H9 (cell line): Measurements from ENCODE around the gene OGFOD3. TPM values are rescaled to one million over a fixed set of nuclear protein-coding genes. Genes with fewer than 3 reads are reported as not detected.

Source experiments
- DNase-seq: peaks from one replicate; pipeline ENCODE4 v3.0.0-alpha.2; 2017
- H2AFZ ChIP-seq: one replicate; pipeline ENCODE4 v1.6.1; 2013; ENCODE audit warnings: mild to moderate bottlenecking, low read length, control low read depth, moderate library complexity
- H2AK5ac ChIP-seq: 2 replicates; pipeline ENCODE4 v1.6.1; 2013; ENCODE audit warnings: low read length, control low read depth, mixed read lengths; ENCODE audit not compliant: insufficient read length
- H2BK120ac ChIP-seq: one replicate; pipeline ENCODE4 v1.6.1; 2013; ENCODE audit warnings: low read depth, mild to moderate bottlenecking, low read length, control low read depth, inconsistent platforms; ENCODE audit not compliant: poor library complexity, severe bottlenecking
- H2BK12ac ChIP-seq: 2 replicates; pipeline ENCODE4 v1.6.1; 2013; ENCODE audit warnings: low read length, control low read depth, mixed read lengths, low read depth; ENCODE audit not compliant: insufficient read length
- H2BK15ac ChIP-seq: 2 replicates; pipeline ENCODE4 v1.6.1; 2013; ENCODE audit warnings: low read depth, low read length, control low read depth
- H2BK20ac ChIP-seq: one replicate; pipeline ENCODE4 v1.6.1; 2013; ENCODE audit warnings: low read depth, mild to moderate bottlenecking, low read length, control low read depth, inconsistent platforms; ENCODE audit not compliant: poor library complexity, severe bottlenecking
- H2BK5ac ChIP-seq: 2 replicates; pipeline ENCODE4 v1.6.1; 2013; ENCODE audit warnings: low read length, control low read depth, mixed read lengths; ENCODE audit not compliant: insufficient read length
- H3K14ac ChIP-seq: 2 replicates; pipeline ENCODE4 v1.6.1; 2013; ENCODE audit warnings: low read length, control low read depth; ENCODE audit not compliant: insufficient read depth
- H3K18ac ChIP-seq: 2 replicates; pipeline ENCODE4 v1.6.1; 2013; ENCODE audit warnings: low read depth, mild to moderate bottlenecking, mixed read lengths, low read length, control low read depth; ENCODE audit not compliant: insufficient read length
- H3K23ac ChIP-seq: 2 replicates; pipeline ENCODE4 v1.6.1; 2013; ENCODE audit warnings: low read length, control low read depth, mixed read lengths, low read depth; ENCODE audit not compliant: insufficient read length
- H3K23me2 ChIP-seq: 2 replicates; pipeline ENCODE4 v1.6.1; 2013; ENCODE audit warnings: low read depth, mild to moderate bottlenecking, mixed read lengths, low read length, control low read depth; ENCODE audit not compliant: insufficient read length, poor library complexity, severe bottlenecking
- H3K27ac ChIP-seq: 2 replicates; pipeline ENCODE4 v1.5.1; 2013; ENCODE audit warnings: low read length, control low read depth, mixed read lengths, low read depth; ENCODE audit not compliant: insufficient read length
- H3K27me3 ChIP-seq: 2 replicates; pipeline ENCODE4 v1.6.1; 2013; ENCODE audit warnings: low read length, control low read depth, inconsistent platforms; ENCODE audit not compliant: insufficient read depth
- H3K4ac ChIP-seq: 2 replicates; pipeline ENCODE4 v1.6.1; 2013; ENCODE audit warnings: low read depth, mild to moderate bottlenecking, control low read depth, inconsistent platforms, low read length, moderate library complexity
- H3K4me1 ChIP-seq: 2 replicates; pipeline ENCODE4 v1.6.1; 2013; ENCODE audit warnings: low read length, control low read depth, inconsistent platforms; ENCODE audit not compliant: insufficient read depth
- H3K4me2 ChIP-seq: 2 replicates; pipeline ENCODE4 v1.6.1; 2013; ENCODE audit warnings: low read length, control low read depth, mixed read lengths; ENCODE audit not compliant: insufficient read length, insufficient read depth
- H3K56ac ChIP-seq: 2 replicates; pipeline ENCODE4 v1.6.1; 2013; ENCODE audit warnings: low read depth, mild to moderate bottlenecking, mixed read lengths, low read length, control low read depth; ENCODE audit not compliant: insufficient read length
- H3K79me1 ChIP-seq: 2 replicates; pipeline ENCODE4 v1.6.1; 2013; ENCODE audit warnings: low read depth, mild to moderate bottlenecking, moderate library complexity, low read length, control low read depth, inconsistent platforms; ENCODE audit not compliant: insufficient read depth, poor library complexity, severe bottlenecking
- H3K79me2 ChIP-seq: 2 replicates; pipeline ENCODE4 v1.6.1; 2013; ENCODE audit warnings: low read length, control low read depth, inconsistent platforms; ENCODE audit not compliant: insufficient read depth
- H3K9ac ChIP-seq: 2 replicates; pipeline ENCODE4 v1.6.1; 2013; ENCODE audit warnings: low read length, control low read depth, mixed read lengths; ENCODE audit not compliant: insufficient read length; ENCODE audit errors: extremely low read depth
- H3K9me3 ChIP-seq: one replicate; pipeline ENCODE4 v1.6.1; 2013; ENCODE audit warnings: low read depth, low read length, inconsistent platforms; ENCODE audit not compliant: control insufficient read depth
- H3T11ph ChIP-seq: one replicate; pipeline ENCODE4 v1.6.1; 2013; ENCODE audit warnings: mild to moderate bottlenecking, low read length, control low read depth, inconsistent platforms
- H4K20me1 ChIP-seq: one replicate; pipeline ENCODE4 v1.6.1; 2013; ENCODE audit not compliant: control insufficient read depth, insufficient read length, insufficient read depth
- H4K5ac ChIP-seq: 2 replicates; pipeline ENCODE4 v1.6.1; 2013; ENCODE audit warnings: low read depth, mild to moderate bottlenecking, mixed read lengths, low read length, control low read depth; ENCODE audit not compliant: insufficient read length
- H4K8ac ChIP-seq: replicated peaks from 2 replicates; pipeline ENCODE4 v1.6.1; 2013; ENCODE audit warnings: low read length, control low read depth, mixed read lengths, low read depth; ENCODE audit not compliant: insufficient read length
- H4K91ac ChIP-seq: 2 replicates; pipeline ENCODE4 v1.6.1; 2013; ENCODE audit warnings: low read depth, mild to moderate bottlenecking, moderate library complexity, mixed read lengths, low read length, control low read depth; ENCODE audit not compliant: insufficient read length
- H3K27ac Mint-ChIP-seq, 3 experiments: 2 replicates in 2 of 3; 3 replicates in 1 of 3; pipeline ENCODE4 v1.8.0; 2020 to 2021; ENCODE audit warnings: mixed read lengths in 3 of 3, mild to moderate bottlenecking in 1 of 3, moderate library complexity in 1 of 3
- H3K27me3 Mint-ChIP-seq: 2 replicates; pipeline ENCODE4 v1.8.0; 2021; ENCODE audit warnings: low read depth, mild to moderate bottlenecking, moderate library complexity, mixed read lengths
- H3K36me3 Mint-ChIP-seq, 3 experiments: 2 replicates in 2 of 3; 3 replicates in 1 of 3; pipeline ENCODE4 v1.8.0; 2020 to 2021; ENCODE audit warnings: low read depth in 3 of 3, mixed read lengths in 3 of 3; ENCODE audit not compliant: insufficient read depth in 1 of 3
- H3K4me1 Mint-ChIP-seq, 2 experiments: 2 replicates each; pipeline ENCODE4 v1.8.0; 2020; ENCODE audit warnings: mixed read lengths in 2 of 2
- H3K4me3 Mint-ChIP-seq, 2 experiments: 2 replicates in 1 of 2; 3 replicates in 1 of 2; pipeline ENCODE4 v1.8.0; 2020 to 2021; ENCODE audit warnings: mild to moderate bottlenecking in 2 of 2, mixed read lengths in 2 of 2, moderate library complexity in 1 of 2
- H3K9me3 Mint-ChIP-seq, 2 experiments: 2 replicates in 1 of 2; 3 replicates in 1 of 2; pipeline ENCODE4 v1.8.0; 2020; ENCODE audit warnings: mild to moderate bottlenecking in 2 of 2, mixed read lengths in 2 of 2, moderate library complexity in 1 of 2
- WGBS: extraction: QIAGEN DNeasy Blood & Tissue Kit; methylation state at CpG from one replicate; pipeline ENCODE4 v1.1.7; 2013; ENCODE audit warnings: missing lambda C conversion rate, low lambda C conversion rate, mixed read lengths; ENCODE audit not compliant: insufficient read length; ENCODE audit errors: extremely low coverage; 5-methylcytosine and 5-hydroxymethylcytosine counted together
- total RNA-seq: library from RNA; stranded (reverse); gene quantifications from 2 replicates; pipeline ENCODE4 v1.2.1, GENCODE V29; 2021
- TF ChIP-seq, protein P1 (sequence below): fragments of 200-600 bp; sonication (generic); conservative IDR thresholded peaks from 3 replicates; pipeline ENCODE4 v1.8.0; 2021; ENCODE audit warnings: antibody characterized with exemption, mild to moderate bottlenecking

Gene OGFOD3
- total RNA-seq, 1 experiment from 2014 or later: 27.8 TPM

DNA sequence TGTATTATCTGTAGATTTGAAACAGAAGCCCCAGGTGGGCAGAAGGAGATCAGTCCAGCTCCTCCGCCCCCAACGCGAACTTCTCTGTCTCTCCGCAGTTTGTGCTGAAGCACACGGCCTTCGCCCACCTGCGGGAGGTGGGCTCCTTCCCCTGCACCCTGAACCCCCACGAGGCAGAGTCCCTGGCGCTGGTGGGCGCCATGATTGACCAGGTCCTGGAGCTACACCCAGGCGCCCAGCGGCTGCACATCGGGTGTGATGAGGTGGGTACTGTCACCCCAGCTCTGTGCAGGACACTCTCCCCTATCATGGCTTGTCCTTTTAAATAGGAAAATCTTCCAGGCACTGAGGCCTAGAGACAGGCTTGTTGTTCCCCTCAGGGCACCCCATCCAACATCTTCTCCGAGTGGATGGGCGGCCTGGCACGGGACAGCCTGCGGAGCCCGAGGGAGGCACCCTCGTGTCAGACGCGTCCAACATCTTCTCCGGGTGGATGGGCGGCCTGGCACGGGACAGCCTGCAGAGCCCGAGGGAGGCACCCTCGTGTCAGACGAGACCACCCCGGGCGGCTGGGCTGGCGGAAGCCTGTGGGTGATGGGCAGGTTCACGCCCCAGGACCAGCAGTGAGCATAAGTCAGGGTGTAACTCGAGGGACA is 15.3 kb upstream of the OGFOD3 start:
- Mint-ChIP-seq H3K9me3 (no peaks in the 10 kb centered on the region), H3K27me3 (no peaks in the 10 kb centered on the region; the same call in 1 of the 2 replicates), H3K4me1 (peaks cover 2 to 3% of the 10 kb centered on the region in 2 experiments; a peak in 1 of 4 replicates), H3K4me3 (no peak overlapping the region), H3K36me3 (peaks cover 3 to 22% (median 19%) of the 10 kb centered on the region in 3 experiments), H3K27ac (no peak overlapping the region)
- Histone ChIP-seq H2AFZ (no peak overlapping the region), H3K9ac (no peak overlapping the region), H2BK20ac (no peak overlapping the region), H3K79me1 (no peaks in the 10 kb centered on the region), H3K79me2 (no peaks in the 10 kb centered on the region), H3K4me1 (no peaks in the 10 kb centered on the region), H3K23me2 (no peaks in the 10 kb centered on the region), H4K91ac (no peak overlapping the region), H3K23ac (no peak overlapping the region), H3K14ac (no peak overlapping the region), H4K8ac (no peak overlapping the region), H4K20me1 (no peaks in the 10 kb centered on the region), H2BK120ac (no peak overlapping the region), H2BK12ac (no peak overlapping the region), H4K5ac (no peak overlapping the region), H3K56ac (no peak overlapping the region), H2BK15ac (no peak overlapping the region), H3K27me3 (no peaks in the 10 kb centered on the region), H3K27ac (no peak overlapping the region), H3T11ph (no peak overlapping the region), H3K18ac (no peak overlapping the region), H3K4ac (no peak overlapping the region), H3K4me2 (no peak overlapping the region), H3K9me3 (no peaks in the 10 kb centered on the region), H2BK5ac (no peak overlapping the region), H2AK5ac (no peak overlapping the region)
- TF ChIP-seq, protein P1, sequence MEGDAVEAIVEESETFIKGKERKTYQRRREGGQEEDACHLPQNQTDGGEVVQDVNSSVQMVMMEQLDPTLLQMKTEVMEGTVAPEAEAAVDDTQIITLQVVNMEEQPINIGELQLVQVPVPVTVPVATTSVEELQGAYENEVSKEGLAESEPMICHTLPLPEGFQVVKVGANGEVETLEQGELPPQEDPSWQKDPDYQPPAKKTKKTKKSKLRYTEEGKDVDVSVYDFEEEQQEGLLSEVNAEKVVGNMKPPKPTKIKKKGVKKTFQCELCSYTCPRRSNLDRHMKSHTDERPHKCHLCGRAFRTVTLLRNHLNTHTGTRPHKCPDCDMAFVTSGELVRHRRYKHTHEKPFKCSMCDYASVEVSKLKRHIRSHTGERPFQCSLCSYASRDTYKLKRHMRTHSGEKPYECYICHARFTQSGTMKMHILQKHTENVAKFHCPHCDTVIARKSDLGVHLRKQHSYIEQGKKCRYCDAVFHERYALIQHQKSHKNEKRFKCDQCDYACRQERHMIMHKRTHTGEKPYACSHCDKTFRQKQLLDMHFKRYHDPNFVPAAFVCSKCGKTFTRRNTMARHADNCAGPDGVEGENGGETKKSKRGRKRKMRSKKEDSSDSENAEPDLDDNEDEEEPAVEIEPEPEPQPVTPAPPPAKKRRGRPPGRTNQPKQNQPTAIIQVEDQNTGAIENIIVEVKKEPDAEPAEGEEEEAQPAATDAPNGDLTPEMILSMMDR: no peak
- no peak for DNase-seq
- WGBS: no CpG with 5 or more reads among the region's 32 CpGs
